CD14-positive monocyte (primary cell): ENCODE data around the gene MORN4. TPM values are rescaled to one million over a fixed set of nuclear protein-coding genes. Genes with fewer than 3 reads are reported as not detected.

Experiments used
- DNase-seq, 3 donors: peaks; one replicate each; pipeline ENCODE4 v3.0.0-alpha.2; 2011 to 2022
- H2AFZ ChIP-seq: 2 replicates; pipeline ENCODE4 v1.6.0; 2012; ENCODE audit warnings: mild to moderate bottlenecking, low read depth, low read length, inconsistent platforms; ENCODE audit not compliant: insufficient read depth, poor library complexity, severe bottlenecking
- H3K27ac ChIP-seq, 2 donors: 1 replicate in 1 of 2; 2 replicates in 1 of 2; pipeline ENCODE4 v1.5.1; 2012 to 2013; ENCODE audit warnings: low read length in 2 of 2, control low read depth in 1 of 2, inconsistent platforms in 1 of 2, low read depth in 1 of 2, mild to moderate bottlenecking in 1 of 2
- H3K27me3 ChIP-seq, 2 donors: one replicate each; pipeline versions ENCODE4 v1.6.0 to v1.6.1; 2011 to 2013; ENCODE audit warnings: low read length in 2 of 2; ENCODE audit not compliant: control insufficient read depth in 2 of 2, insufficient read depth in 2 of 2
- H3K36me3 ChIP-seq, 2 donors: replicated peaks in 1 of 2; 1 replicate in 1 of 2; 2 replicates in 1 of 2; pipeline versions ENCODE4 v1.5.1 to v1.6.1; 2012 to 2013; ENCODE audit warnings: low read length in 2 of 2, control low read depth in 1 of 2, inconsistent platforms in 1 of 2, mild to moderate bottlenecking in 1 of 2; ENCODE audit not compliant: insufficient read depth in 2 of 2, control insufficient read depth in 1 of 2
- H3K4me1 ChIP-seq, 2 donors: 1 replicate in 1 of 2; 2 replicates in 1 of 2; pipeline versions ENCODE4 v1.5.1 to v1.6.1; 2012 to 2013; ENCODE audit warnings: low read length in 2 of 2, control low read depth in 1 of 2, inconsistent platforms in 1 of 2, mild to moderate bottlenecking in 1 of 2, moderate library complexity in 1 of 2; ENCODE audit not compliant: insufficient read depth in 2 of 2, control insufficient read depth in 1 of 2
- H3K4me2 ChIP-seq: replicated peaks from 2 replicates; pipeline ENCODE3; 2012; ENCODE audit warnings: low read length, moderate library complexity, mild to moderate bottlenecking; ENCODE audit not compliant: poor library complexity, severe bottlenecking; ENCODE audit errors: extremely low read depth
- H3K4me3 ChIP-seq, 3 experiments: fragments of 200-600 bp in 1 of 3; sonication (generic) in 1 of 3; replicated peaks in 1 of 3; 1 replicate in 2 of 3; 2 replicates in 1 of 3; pipeline ENCODE4 v1.5.1; 2011 to 2013; ENCODE audit warnings: low read length in 3 of 3, mild to moderate bottlenecking in 3 of 3, control low read depth in 2 of 3, low read depth in 2 of 3, inconsistent platforms in 1 of 3, moderate library complexity in 1 of 3
- H3K79me2 ChIP-seq: 2 replicates; pipeline ENCODE4 v1.6.0; 2012; ENCODE audit warnings: mild to moderate bottlenecking, control low read depth, inconsistent platforms, low read length, moderate library complexity; ENCODE audit not compliant: insufficient read depth
- H3K9ac ChIP-seq: 2 replicates; pipeline ENCODE4 v1.6.0; 2017; ENCODE audit warnings: low read length, mild to moderate bottlenecking; ENCODE audit not compliant: insufficient read depth, poor library complexity, severe bottlenecking
- H3K9me3 ChIP-seq, 2 donors: replicated peaks in 1 of 2; 1 replicate in 1 of 2; 2 replicates in 1 of 2; pipeline versions ENCODE4 v1.5.1 to v1.6.1; 2012 to 2013; ENCODE audit warnings: low read length in 2 of 2, control low read depth in 1 of 2; ENCODE audit not compliant: control insufficient read depth in 1 of 2, insufficient read depth in 1 of 2
- H4K20me1 ChIP-seq: 2 replicates; pipeline ENCODE4 v1.6.0; 2012; ENCODE audit warnings: mild to moderate bottlenecking, low read length, control low read depth, moderate library complexity; ENCODE audit not compliant: insufficient read depth
- H3K27ac Mint-ChIP-seq, 7 donors: one replicate each; pipeline ENCODE4 v1.8.0; 2020; ENCODE audit warnings: mild to moderate bottlenecking in 7 of 7, mixed read lengths in 7 of 7, moderate library complexity in 6 of 7, inconsistent platforms in 2 of 7
- H3K27me3 Mint-ChIP-seq, 3 donors: one replicate each; pipeline ENCODE4 v1.8.0; 2021 to 2022; ENCODE audit warnings: low read depth in 3 of 3, mild to moderate bottlenecking in 3 of 3, mixed read lengths in 3 of 3, moderate library complexity in 3 of 3, inconsistent platforms in 1 of 3
- H3K36me3 Mint-ChIP-seq, 2 donors: one replicate each; pipeline ENCODE4 v1.8.0; 2020; ENCODE audit warnings: mixed read lengths in 2 of 2, inconsistent platforms in 1 of 2, mild to moderate bottlenecking in 1 of 2
- H3K4me1 Mint-ChIP-seq: one replicate; pipeline ENCODE4 v1.8.0; 2020; ENCODE audit warnings: mild to moderate bottlenecking, mixed read lengths
- H3K4me3 Mint-ChIP-seq, 2 donors: one replicate each; pipeline ENCODE4 v1.8.0; 2020; ENCODE audit warnings: mild to moderate bottlenecking in 2 of 2, mixed read lengths in 2 of 2, moderate library complexity in 1 of 2
- H3K9me3 Mint-ChIP-seq, 7 donors: one replicate each; pipeline ENCODE4 v1.8.0; 2020 to 2022; ENCODE audit warnings: mixed read lengths in 7 of 7, mild to moderate bottlenecking in 6 of 7, moderate library complexity in 6 of 7, inconsistent platforms in 2 of 7
- CTCF ChIP-seq: fragments of 200-600 bp; IDR thresholded peaks from one replicate; pipeline ENCODE4 v1.8.0; 2022; ENCODE audit warnings: antibody characterized with exemption, mild to moderate bottlenecking
- WGBS: methylation state at CpG from one replicate; pipeline ENCODE4 v1.1.5; 2013; ENCODE audit warnings: missing lambda C conversion rate; ENCODE audit not compliant: insufficient coverage; 5-methylcytosine and 5-hydroxymethylcytosine counted together
- intact Hi-C, 2 donors: fragments of 100-400 bp; cut with micrococcal nuclease; formaldehyde crosslinking; loops; one replicate each; pipeline versions ENCODE4 v1.15.0 to v1.15.1; 2023
- polyA plus RNA-seq, 3 donors: library from polyadenylated mRNA; depleted of rRNA in 1 of 3; unstranded in 2 of 3; stranded (reverse) in 1 of 3; fragments of 300-500 nt in 2 of 3; fragments of >200 nt in 1 of 3; fragmentation: Illumina TruSeq in 2 of 3; gene quantifications; 1 replicate in 2 of 3; 2 replicates in 1 of 3; pipeline ENCODE4 v1.2.3, GENCODE V29; 2012 to 2021

Gene MORN4
- polyA plus RNA-seq, 3 donors, result not detected

DNA sequence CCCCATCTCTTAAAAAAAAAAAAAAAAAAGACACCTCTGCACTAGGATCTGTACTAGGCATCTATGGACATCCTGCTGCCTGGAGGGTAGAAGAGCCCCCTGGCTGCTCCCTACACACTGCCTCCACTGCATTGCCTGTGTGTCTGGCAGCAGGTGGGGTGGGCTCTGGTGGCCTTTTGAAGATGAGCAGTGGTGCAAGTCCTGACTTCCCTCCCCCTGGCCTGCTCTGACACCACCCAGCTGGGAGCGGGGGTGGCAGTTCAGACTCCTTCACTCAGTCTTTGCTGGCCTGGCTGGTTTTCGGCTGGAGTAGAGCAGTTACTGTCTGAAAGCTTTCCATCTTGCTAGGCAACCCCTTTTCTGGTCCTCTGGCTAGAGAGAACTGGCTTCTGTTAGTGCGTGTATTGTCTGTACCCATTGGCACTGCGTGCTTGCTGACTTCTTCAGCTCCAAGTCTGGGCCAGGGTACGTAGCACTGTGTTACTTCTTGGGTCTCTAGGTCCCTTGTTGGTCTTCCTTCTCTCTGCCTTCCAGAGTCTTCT, 26.1 kb downstream of the MORN4 start:
- Histone ChIP-seq H3K4me3 (no peak overlapping the region), H3K36me3 (no peaks in the 10 kb centered on the region), H4K20me1 (no peaks in the 10 kb centered on the region), H3K27ac (no peak overlapping the region), H2AFZ (no peak overlapping the region), H3K4me1 (no peaks in the 10 kb centered on the region), H3K9me3 (no peaks in the 10 kb centered on the region), H3K9ac (no peak overlapping the region), H3K79me2 (no peaks in the 10 kb centered on the region), H3K27me3 (no peaks in the 10 kb centered on the region), H3K4me2 (no peak overlapping the region)
- WGBS, result 97% methylated on average over 4 of the region's 5 CpGs
- Mint-ChIP-seq H3K27ac (no peak overlapping the region), H3K36me3 (no peaks in the 10 kb centered on the region), H3K9me3 (peaks cover 0 to 1% (median 0%) of the 10 kb centered on the region in 7 donors), H3K4me1 (no peaks in the 10 kb centered on the region), H3K4me3 (no peak overlapping the region), H3K27me3 (peaks cover 2 to 5% (median 3%) of the 10 kb centered on the region in 3 donors)
- no peak for TF ChIP-seq CTCF
- intact Hi-C loops, result no loop called here
- no peak for DNase-seq

- no peak for TF ChIP-seq CTCF
Observed at GRCh38 chr10:97601268-97602215, 31.8 kb downstream of the MORN4 start.

More at GRCh38 chr10:97601268-97602215, 31.8 kb downstream of the MORN4 start:
- Histone ChIP-seq H2AFZ (no peak overlapping the region), H3K36me3 (no peaks in the 10 kb centered on the region), H3K4me2 (no peak overlapping the region), H3K9ac (no peak overlapping the region), H3K79me2 (no peaks in the 10 kb centered on the region), H3K27me3 (no peaks in the 10 kb centered on the region), H3K4me1 (no peaks in the 10 kb centered on the region), H4K20me1 (no peaks in the 10 kb centered on the region), H3K27ac (no peak overlapping the region), H3K4me3 (no peak overlapping the region), H3K9me3 (no peaks in the 10 kb centered on the region)
- Mint-ChIP-seq H3K4me3 (no peak overlapping the region), H3K36me3 (no peaks in the 10 kb centered on the region), H3K27ac (no peak overlapping the region), H3K4me1 (no peaks in the 10 kb centered on the region), H3K27me3 (peaks cover 1 to 4% (median 2%) of the 10 kb centered on the region in 3 donors), H3K9me3 (peaks cover 0 to 1% (median 0%) of the 10 kb centered on the region in 7 donors)
- intact Hi-C loops, result no loop called here
- 90% methylated on average over 17 of the region's 21 CpGs for WGBS
- no peak for DNase-seq
